ENCODE results near the gene CSNK1G3.

CSNK1G3 gene

GRCh38 chr5:123659011-123659410 lies 147.0 kb downstream of the CSNK1G3 start:
- DNase-seq, result no peak

- DNase-seq, result no peak
Measured at GRCh38 chr5:123659495-123659894, 147.5 kb downstream of the CSNK1G3 start.

GRCh38 chr5:123664961-123665360 lies 153.0 kb downstream of the CSNK1G3 start:
- no peak for DNase-seq

GRCh38 chr5:123665822-123666371 lies 153.9 kb downstream of the CSNK1G3 start:
- no peak for DNase-seq

Measured in NCI-H1105 (cell line).